Sigmoid colon (tissue), 3 donors: ENCODE measurements around the gene GALNT13.

Experiments used
- POLR2A ChIP-seq, 2 donors: fragments of 450-650 bp; IDR thresholded peaks; one replicate each; pipeline ENCODE4 v1.6.1; 2016; ENCODE audit warnings: antibody characterized with exemption in 2 of 2, mild to moderate bottlenecking in 2 of 2, moderate library complexity in 2 of 2
- TF ChIP-seq, protein P1 (sequence below), 4 experiments: fragments of 450-650 bp in 3 of 4; fragments of 200-600 bp in 1 of 4; IDR thresholded peaks; one replicate each; pipeline ENCODE4 v1.5.1; 2016 to 2019; ENCODE audit warnings: antibody characterized with exemption in 4 of 4, mild to moderate bottlenecking in 3 of 4, moderate library complexity in 2 of 4

- TF ChIP-seq, protein P1, sequence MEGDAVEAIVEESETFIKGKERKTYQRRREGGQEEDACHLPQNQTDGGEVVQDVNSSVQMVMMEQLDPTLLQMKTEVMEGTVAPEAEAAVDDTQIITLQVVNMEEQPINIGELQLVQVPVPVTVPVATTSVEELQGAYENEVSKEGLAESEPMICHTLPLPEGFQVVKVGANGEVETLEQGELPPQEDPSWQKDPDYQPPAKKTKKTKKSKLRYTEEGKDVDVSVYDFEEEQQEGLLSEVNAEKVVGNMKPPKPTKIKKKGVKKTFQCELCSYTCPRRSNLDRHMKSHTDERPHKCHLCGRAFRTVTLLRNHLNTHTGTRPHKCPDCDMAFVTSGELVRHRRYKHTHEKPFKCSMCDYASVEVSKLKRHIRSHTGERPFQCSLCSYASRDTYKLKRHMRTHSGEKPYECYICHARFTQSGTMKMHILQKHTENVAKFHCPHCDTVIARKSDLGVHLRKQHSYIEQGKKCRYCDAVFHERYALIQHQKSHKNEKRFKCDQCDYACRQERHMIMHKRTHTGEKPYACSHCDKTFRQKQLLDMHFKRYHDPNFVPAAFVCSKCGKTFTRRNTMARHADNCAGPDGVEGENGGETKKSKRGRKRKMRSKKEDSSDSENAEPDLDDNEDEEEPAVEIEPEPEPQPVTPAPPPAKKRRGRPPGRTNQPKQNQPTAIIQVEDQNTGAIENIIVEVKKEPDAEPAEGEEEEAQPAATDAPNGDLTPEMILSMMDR (IDR thresholded peaks at IDR 0.05), result no peak
- TF ChIP-seq POLR2A (IDR thresholded peaks at IDR 0.05), result no peak
Measured at GRCh38 chr2:153886833-153887232, 15.1 kb downstream of the GALNT13 start.
